GM10248 (cell line): ENCODE results near the gene AK9.
"Not testable (repeated sequence)": the region's sequence is repeated elsewhere in the genome, so short reads cannot be mapped to it uniquely, and the experiment has no call there.

Experiments
- CTCF ChIA-PET: fragments of 300-600 bp; sonication (Branson Sonifier 250); formaldehyde crosslinking; extraction: SDS; loops from one replicate; lab custom pipeline; 2021; ENCODE audit warnings: antibody characterized with exemption; lab: Yijun Ruan, JAX
- POLR2A ChIA-PET: fragments of 350-650 bp; sonication (Branson Sonifier 250); formaldehyde crosslinking; extraction: SDS; loops from one replicate; lab custom pipeline; 2020; ENCODE audit warnings: antibody characterized with exemption; lab: Yijun Ruan, JAX
- DNase-seq: peaks from one replicate; pipeline ENCODE4 v3.0.0; 2012; ENCODE audit errors: extremely low spot score
- TF ChIP-seq, protein P1 (sequence below): IDR thresholded peaks from 2 replicates; pipeline ENCODE4 v1.5.1; 2012; ENCODE audit warnings: mild to moderate bottlenecking, low read depth; ENCODE audit errors: extremely low read depth, missing control alignments, control extremely low read depth

The AK9 gene

DNA sequence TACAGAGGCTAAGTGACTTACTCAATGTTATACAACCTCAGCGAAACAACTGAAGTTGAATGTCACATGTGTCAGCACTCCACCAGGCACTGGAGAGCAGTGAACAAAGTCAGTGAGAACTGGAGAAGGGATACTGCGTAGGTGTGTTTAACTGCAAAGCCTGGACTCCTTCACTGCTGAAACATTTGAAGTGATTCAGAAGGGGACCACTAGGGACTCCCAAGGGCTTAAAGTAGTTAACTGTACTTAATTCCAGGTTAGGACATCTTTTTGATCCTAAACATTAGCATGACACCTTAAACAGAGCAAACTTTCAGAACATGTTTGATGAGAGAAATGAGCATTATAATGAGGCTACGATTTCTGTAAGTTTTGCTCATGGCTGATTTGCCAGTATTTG is 163.0 kb downstream of the AK9 start:
- TF ChIP-seq, protein P1, sequence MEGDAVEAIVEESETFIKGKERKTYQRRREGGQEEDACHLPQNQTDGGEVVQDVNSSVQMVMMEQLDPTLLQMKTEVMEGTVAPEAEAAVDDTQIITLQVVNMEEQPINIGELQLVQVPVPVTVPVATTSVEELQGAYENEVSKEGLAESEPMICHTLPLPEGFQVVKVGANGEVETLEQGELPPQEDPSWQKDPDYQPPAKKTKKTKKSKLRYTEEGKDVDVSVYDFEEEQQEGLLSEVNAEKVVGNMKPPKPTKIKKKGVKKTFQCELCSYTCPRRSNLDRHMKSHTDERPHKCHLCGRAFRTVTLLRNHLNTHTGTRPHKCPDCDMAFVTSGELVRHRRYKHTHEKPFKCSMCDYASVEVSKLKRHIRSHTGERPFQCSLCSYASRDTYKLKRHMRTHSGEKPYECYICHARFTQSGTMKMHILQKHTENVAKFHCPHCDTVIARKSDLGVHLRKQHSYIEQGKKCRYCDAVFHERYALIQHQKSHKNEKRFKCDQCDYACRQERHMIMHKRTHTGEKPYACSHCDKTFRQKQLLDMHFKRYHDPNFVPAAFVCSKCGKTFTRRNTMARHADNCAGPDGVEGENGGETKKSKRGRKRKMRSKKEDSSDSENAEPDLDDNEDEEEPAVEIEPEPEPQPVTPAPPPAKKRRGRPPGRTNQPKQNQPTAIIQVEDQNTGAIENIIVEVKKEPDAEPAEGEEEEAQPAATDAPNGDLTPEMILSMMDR: no peak
- POLR2A ChIA-PET: no interaction called here
- DNase-seq: no peak
- CTCF ChIA-PET: interaction anchor here (0.9 to 3.4 kb wide), 3 partner anchors 169 to 862 kb away, joined by 3 to 26 read pairs (median 3); no protein-coding TSS in a partner anchor

DNA sequence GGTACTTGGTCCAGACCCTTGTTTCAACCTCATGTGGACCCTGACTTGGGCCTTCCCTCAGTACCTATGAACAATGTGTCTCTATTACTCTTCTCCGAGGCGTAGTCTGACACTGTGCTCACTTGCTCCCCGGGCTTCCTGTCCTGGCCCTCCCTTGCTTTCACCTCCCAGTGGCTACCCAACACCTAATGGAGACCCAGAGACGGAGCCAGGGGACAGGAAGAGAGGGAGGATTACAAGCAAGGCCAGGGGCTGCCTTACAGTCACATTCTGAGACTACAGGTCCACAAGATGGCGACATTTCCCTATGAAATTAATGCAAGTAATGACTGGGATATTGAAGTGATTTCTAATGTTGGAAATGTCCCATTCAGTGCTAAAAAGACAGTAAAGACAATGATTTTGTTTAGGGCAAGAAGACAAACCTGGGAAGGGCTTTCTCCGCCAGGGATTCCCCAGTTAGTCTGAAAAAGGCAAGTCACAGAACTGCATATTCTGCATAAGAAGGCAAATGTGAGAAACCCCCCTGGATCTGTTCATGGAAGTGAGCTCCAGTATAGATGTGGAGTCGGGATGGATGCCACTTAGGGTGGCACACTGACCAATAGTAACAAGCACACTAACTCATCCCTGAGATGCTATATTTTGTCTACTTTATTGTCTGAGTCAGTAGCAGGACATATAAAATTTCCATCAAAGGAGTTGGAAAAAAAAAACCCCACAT is 163.9 kb downstream of the AK9 start:
- ChIA-PET POLR2A (no interaction called here), CTCF (interaction anchor here (0.9 to 3.4 kb wide), 7 partner anchors 163 to 863 kb away, joined by 3 to 26 read pairs (median 4); no protein-coding TSS in a partner anchor)
- DNase-seq: peak; percentile 40
- TF ChIP-seq, protein P1: peak; percentile 82

DNA sequence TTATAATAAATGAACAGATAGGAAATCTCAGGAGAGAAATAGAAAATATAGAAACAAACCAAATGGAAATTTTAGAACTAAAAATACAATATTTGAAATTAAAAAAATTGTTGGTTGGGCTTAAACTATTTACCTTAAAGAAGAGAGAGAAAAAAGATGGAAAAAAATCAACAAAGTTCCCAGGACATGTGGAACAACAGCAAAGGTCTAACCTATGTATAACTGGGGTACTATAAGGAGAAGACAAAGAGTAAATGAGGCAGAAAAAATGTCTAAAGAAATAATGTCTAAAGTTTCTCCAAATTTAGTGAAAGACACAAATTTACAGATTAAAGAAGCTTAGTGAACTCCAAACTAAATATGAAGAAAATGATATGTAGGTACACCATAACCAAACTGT is 166.9 kb downstream of the AK9 start:
- TF ChIP-seq, protein P1: no peak
- CTCF ChIA-PET: no interaction called here
- DNase-seq: no peak
- POLR2A ChIA-PET: no interaction called here

DNA sequence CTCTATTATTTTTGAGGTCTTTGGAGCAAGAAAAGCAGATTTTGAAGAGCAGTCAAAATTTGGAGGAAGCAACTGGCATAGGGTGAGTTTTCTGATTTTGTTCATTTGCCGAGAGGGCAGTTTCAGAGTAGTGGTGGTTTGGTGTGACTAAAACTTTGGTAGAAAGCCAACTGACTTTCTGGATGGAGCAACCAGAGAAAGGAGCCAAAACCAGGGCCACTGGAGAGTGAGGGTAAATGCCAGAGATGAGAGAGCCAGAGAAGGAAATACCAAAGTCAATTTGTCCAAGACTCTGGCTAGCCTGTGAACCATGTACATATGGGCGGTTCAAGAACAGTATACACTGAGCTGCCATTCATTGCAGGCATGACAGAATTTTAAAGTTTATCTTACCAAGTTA is 167.5 kb downstream of the AK9 start:
- TF ChIP-seq, protein P1: no peak
- CTCF ChIA-PET: no interaction called here
- DNase-seq: no peak
- POLR2A ChIA-PET: no interaction called here

DNA sequence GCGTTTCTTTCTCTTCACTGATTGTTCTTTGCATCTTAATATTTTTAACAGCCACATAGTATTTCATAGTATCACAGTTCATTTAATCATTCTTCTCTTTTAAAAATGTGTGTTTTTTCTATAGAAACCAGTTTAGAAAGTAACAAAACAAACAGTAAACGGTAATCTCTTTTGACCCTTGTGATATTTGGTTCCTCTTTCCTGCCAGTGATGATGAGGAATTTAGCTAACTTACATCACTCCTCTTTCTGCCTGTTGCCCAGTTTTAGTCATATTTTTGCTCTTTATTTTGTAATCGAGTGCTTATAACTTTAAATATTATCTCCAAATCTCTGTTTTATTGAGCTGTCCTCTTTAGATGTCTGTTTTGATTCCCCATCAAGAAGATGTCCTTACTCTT is 169.9 kb downstream of the AK9 start:
- no peak for DNase-seq
- CTCF ChIA-PET: no interaction called here
- POLR2A ChIA-PET: no interaction called here
- TF ChIP-seq, protein P1: no peak

DNA sequence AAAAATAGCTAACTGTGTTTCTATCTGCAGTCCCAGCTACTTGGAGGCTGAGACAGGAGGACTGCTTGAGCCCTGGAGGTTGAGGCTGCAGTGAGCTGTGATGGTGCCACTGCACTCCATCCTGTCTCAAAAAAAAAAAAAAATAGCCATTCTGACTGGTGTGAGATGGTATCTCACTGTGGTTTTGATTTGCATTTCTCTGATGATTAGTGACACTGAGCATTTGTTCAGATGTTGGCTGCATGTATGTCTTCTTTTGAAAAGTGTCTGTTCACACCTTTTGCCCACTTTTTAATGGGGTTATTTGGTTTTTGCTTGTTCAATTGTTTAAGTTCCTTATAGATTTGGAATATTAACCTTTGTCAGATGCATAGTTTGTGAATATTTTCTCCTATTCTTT is 171.4 kb downstream of the AK9 start:
- CTCF ChIA-PET, DNase-seq: not testable (repeated sequence)
- POLR2A ChIA-PET: interaction anchor here (0.7 kb wide), 1 partner anchor 1580 kb away, joined by 4 read pairs; no protein-coding TSS in a partner anchor

DNA sequence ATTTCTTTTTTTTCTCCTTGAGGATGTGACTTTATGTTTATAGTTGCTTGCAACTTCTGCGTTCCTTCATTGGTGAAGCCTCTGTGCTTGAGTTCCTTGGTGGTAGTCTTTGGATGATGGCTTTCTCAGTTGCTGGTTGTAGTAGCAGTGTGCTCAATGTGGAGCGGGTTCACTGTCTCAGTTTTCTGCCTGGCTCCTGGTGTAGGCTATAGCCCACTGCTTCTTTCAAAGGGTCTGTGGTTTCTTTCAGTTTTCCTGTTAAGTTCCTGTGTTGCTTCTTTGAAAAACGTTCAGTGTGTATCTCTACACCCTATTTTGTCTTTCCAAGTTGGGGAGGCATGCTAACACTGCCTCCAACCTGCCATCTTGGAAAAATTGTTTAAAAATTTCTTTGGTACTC is 174.1 kb downstream of the AK9 start:
- TF ChIP-seq, protein P1: no peak
- CTCF ChIA-PET: no interaction called here
- POLR2A ChIA-PET: no interaction called here
- no peak for DNase-seq
